Tibial nerve (tissue), 3 donors: ENCODE measurements around the gene SLC12A7.

ENCODE experiments used
- POLR2A ChIP-seq, 2 donors: fragments of 450-650 bp; IDR thresholded peaks; one replicate each; pipeline ENCODE4 v1.6.1; 2017; ENCODE audit warnings: antibody characterized with exemption in 2 of 2, mild to moderate bottlenecking in 2 of 2, moderate library complexity in 2 of 2
- TF ChIP-seq, protein P1 (sequence below), 5 experiments: fragments of 200-600 bp in 3 of 5; fragments of 450-650 bp in 2 of 5; sonication (generic) in 3 of 5; IDR thresholded peaks; one replicate each; pipeline ENCODE4 v1.5.1; 2016 to 2019; ENCODE audit warnings: antibody characterized with exemption in 5 of 5, mild to moderate bottlenecking in 3 of 5, moderate library complexity in 2 of 5

DNA sequence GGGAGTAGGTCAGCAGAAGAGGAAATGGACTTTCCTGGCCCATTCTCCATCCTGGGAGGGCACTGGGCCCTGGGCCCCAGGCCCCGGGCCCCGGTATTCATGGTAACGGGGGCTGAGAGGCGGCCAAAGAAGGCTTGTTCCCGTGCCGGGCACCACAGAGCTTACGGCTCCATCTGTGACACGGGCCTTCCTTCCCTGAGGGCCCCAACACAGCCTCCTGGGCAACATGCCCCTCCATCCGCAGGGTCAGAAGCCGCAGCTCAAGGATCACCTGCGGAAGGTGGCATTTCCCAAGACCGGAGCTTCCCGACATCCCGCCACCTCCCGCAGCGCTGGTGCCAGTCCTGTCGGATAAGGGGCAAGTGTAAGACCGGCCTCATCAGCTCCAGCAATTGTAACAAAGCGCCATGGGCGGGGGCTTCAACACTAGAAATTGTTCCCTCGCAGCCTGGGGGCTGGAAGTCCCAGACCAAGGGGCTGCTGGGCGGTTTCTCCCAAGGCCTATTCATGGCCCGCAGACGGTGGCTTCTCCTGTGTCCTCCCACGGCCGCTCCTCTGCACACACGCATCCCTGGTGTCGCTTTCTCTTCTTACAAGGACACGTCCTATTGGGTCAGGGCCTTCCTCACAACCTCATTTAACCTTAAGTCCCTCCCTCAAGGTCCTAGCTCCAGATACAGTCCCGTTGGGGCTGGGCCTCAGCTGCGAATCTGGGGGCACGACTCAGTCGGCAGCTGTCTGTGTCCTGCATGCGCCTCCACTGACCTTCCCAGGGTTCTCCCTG is 31.2 kb upstream of the SLC12A7 start:
- no peak for TF ChIP-seq POLR2A (IDR thresholded peaks at IDR 0.05)
- TF ChIP-seq, protein P1, sequence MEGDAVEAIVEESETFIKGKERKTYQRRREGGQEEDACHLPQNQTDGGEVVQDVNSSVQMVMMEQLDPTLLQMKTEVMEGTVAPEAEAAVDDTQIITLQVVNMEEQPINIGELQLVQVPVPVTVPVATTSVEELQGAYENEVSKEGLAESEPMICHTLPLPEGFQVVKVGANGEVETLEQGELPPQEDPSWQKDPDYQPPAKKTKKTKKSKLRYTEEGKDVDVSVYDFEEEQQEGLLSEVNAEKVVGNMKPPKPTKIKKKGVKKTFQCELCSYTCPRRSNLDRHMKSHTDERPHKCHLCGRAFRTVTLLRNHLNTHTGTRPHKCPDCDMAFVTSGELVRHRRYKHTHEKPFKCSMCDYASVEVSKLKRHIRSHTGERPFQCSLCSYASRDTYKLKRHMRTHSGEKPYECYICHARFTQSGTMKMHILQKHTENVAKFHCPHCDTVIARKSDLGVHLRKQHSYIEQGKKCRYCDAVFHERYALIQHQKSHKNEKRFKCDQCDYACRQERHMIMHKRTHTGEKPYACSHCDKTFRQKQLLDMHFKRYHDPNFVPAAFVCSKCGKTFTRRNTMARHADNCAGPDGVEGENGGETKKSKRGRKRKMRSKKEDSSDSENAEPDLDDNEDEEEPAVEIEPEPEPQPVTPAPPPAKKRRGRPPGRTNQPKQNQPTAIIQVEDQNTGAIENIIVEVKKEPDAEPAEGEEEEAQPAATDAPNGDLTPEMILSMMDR (IDR thresholded peaks at IDR 0.05) = no peak
